GM18519 (cell line): Measurements from ENCODE around the gene ACRV1.
"Not testable (repeated sequence)": the region's sequence is repeated elsewhere in the genome, so short reads cannot be mapped to it uniquely, and the experiment has no call there.

ENCODE experiments used
- ATAC-seq: cut with Tn5 transposase; IDR thresholded peaks from one replicate; pipeline ENCODE4 v1.9.1; 2021; ENCODE audit warnings: mild to moderate bottlenecking, moderate library complexity; ENCODE audit not compliant: unreplicated experiment, low FRiP score

The ACRV1 gene

GRCh38 chr11:125680747-125681146, at the start of gene ACRV1:
ACRV1 (minus strand) TSS chr11:125680847; CDS start chr11:125680780, 67 bp downstream.
- ATAC-seq, result no peak

- ATAC-seq, result no peak
These were observed 48.3 kb upstream of the ACRV1 start for GRCh38 chr11:125728969-125729368.

GRCh38 chr11:125724125-125724524, 43.5 kb upstream of the ACRV1 start:
- no peak for ATAC-seq

GRCh38 chr11:125720781-125721180, 40.1 kb upstream of the ACRV1 start:
- ATAC-seq, result no peak

- not testable (repeated sequence) for ATAC-seq
These were observed 24.0 kb upstream of the ACRV1 start for GRCh38 chr11:125704686-125705085.

- ATAC-seq, result no peak
These were observed 21.4 kb upstream of the ACRV1 start for GRCh38 chr11:125701858-125702621.

- ATAC-seq, result no peak
These were observed 20.5 kb upstream of the ACRV1 start for GRCh38 chr11:125701018-125701610.

- no peak for ATAC-seq
These were observed 14.3 kb upstream of the ACRV1 start for GRCh38 chr11:125694951-125695350.

- ATAC-seq, result no peak
These were observed 12.2 kb upstream of the ACRV1 start for GRCh38 chr11:125692887-125693286.

- no peak for ATAC-seq
These were observed 9.4 kb upstream of the ACRV1 start for GRCh38 chr11:125690006-125690405.

- ATAC-seq, result no peak
These were observed 8.7 kb upstream of the ACRV1 start for GRCh38 chr11:125689274-125689859.

- no peak for ATAC-seq
These were observed 8.0 kb upstream of the ACRV1 start for GRCh38 chr11:125688632-125689031.

GRCh38 chr11:125688066-125688465, 7.4 kb upstream of the ACRV1 start:
- ATAC-seq, result no peak

GRCh38 chr11:125685228-125685627, 4.6 kb upstream of the ACRV1 start:
- ATAC-seq, result no peak

- ATAC-seq, result no peak
These were observed 810 bp downstream of the ACRV1 start for GRCh38 chr11:125679837-125680236.

GRCh38 chr11:125679397-125679796, 1.2 kb downstream of the ACRV1 start:
- ATAC-seq, result no peak

- ATAC-seq, result no peak
These were observed 5.5 kb downstream of the ACRV1 start for GRCh38 chr11:125675196-125675595.

- no peak for ATAC-seq
These were observed 6.4 kb downstream of the ACRV1 start for GRCh38 chr11:125674210-125674609.

- no peak for ATAC-seq
These were observed 9.1 kb downstream of the ACRV1 start for GRCh38 chr11:125671561-125671960.

- no peak for ATAC-seq
These were observed 10.5 kb downstream of the ACRV1 start for GRCh38 chr11:125670172-125670571.

- no peak for ATAC-seq
These were observed 13.5 kb downstream of the ACRV1 start for GRCh38 chr11:125667151-125667550.

- no peak for ATAC-seq
These were observed 16.7 kb downstream of the ACRV1 start for GRCh38 chr11:125663910-125664309.
